HepG2 (cell line): ENCODE measurements around the gene KDM5C. TPM values are rescaled to one million over a fixed set of nuclear protein-coding genes. Genes with fewer than 3 reads are reported as not detected.

ENCODE experiments used
- ATAC-seq: fragments of 200-7000 bp; cut with Tn5 transposase; 3 replicates; pipeline ENCODE4 v1.9.1; 2020; ENCODE audit warnings: mild to moderate bottlenecking, moderate library complexity
- BruUV-seq: library from RNA; stranded (reverse); fragments of 400-500 nt; replicated peaks from 2 replicates; lab custom pipeline; 2021; lab: Mats Ljungman, UMichigan
- CTCF ChIA-PET: fragments of 300-600 bp; formaldehyde crosslinking; extraction: SDS; loops from one replicate; lab custom pipeline; 2021; ENCODE audit warnings: low total read pairs, inconsistent platforms, low intra/inter-chr PET ratio; lab: Yijun Ruan, JAX
- POLR2A ChIA-PET: fragments of 350-600 bp; sonication (Branson Sonifier 250); formaldehyde crosslinking; loops from one replicate; lab custom pipeline; 2020; ENCODE audit warnings: antibody characterized with exemption, inconsistent platforms; lab: Yijun Ruan, JAX
- DNase-seq: peaks from one replicate; pipeline ENCODE4 v3.0.0-alpha.2; 2015; ENCODE audit warnings: low spot score
- FAIRE-seq: peaks from 3 replicates; lab custom pipeline; 2011; peaks lifted over from hg19 to GRCh38; lab: Jason Lieb, UNC
- H2AFZ ChIP-seq: one replicate; pipeline ENCODE4 v1.6.1; 2011; ENCODE audit warnings: low read length, inconsistent platforms
- H3K27ac ChIP-seq: fragments of 300-600 bp; 3 replicates; pipeline ENCODE4 v1.8.0; 2011; ENCODE audit warnings: mixed run types, mild to moderate bottlenecking, mixed read lengths, low read length, inconsistent platforms; ENCODE audit not compliant: insufficient read depth; ENCODE audit errors: extremely low read length
- H3K27me3 ChIP-seq, 2 experiments: fragments of 200-600 bp in 1 of 2; 2 replicates in 1 of 2; 3 replicates in 1 of 2; pipeline versions ENCODE4 v1.6.0 to v1.8.0; 2011; ENCODE audit warnings: low read length in 2 of 2, mild to moderate bottlenecking in 2 of 2, moderate library complexity in 2 of 2, inconsistent platforms in 1 of 2; ENCODE audit not compliant: insufficient read depth in 2 of 2, control insufficient read depth in 1 of 2
- H3K36me3 ChIP-seq, 2 experiments: fragments of 200-600 bp in 1 of 2; replicated peaks in 1 of 2; 2 replicates in 1 of 2; 3 replicates in 1 of 2; pipeline versions ENCODE4 v1.5.1 to v1.8.0; 2011; ENCODE audit warnings: low read length in 2 of 2, inconsistent platforms in 1 of 2; ENCODE audit not compliant: insufficient read depth in 2 of 2, control insufficient read depth in 1 of 2
- H3K4me1 ChIP-seq: 2 replicates; pipeline ENCODE4 v1.5.1; 2012; ENCODE audit warnings: low read length, inconsistent platforms; ENCODE audit not compliant: insufficient read depth
- H3K4me2 ChIP-seq: 2 replicates; pipeline ENCODE4 v1.6.0; 2011; ENCODE audit warnings: low read depth, low read length, inconsistent platforms
- H3K4me3 ChIP-seq, 3 experiments: fragments of 200-600 bp in 1 of 3; sonication (generic), shearing (Covaris generic) in 1 of 3; replicated peaks in 1 of 3; 2 replicates each; pipeline ENCODE4 v1.5.1; 2011 to 2016; ENCODE audit warnings: low read length in 3 of 3, inconsistent platforms in 2 of 3, low read depth in 2 of 3, mild to moderate bottlenecking in 2 of 3, control low read depth in 1 of 3, mixed read lengths in 1 of 3; ENCODE audit not compliant: insufficient read depth in 1 of 3
- H3K79me2 ChIP-seq: one replicate; pipeline ENCODE4 v1.6.1; 2011; ENCODE audit warnings: low read length, inconsistent platforms; ENCODE audit not compliant: insufficient read depth
- H3K9ac ChIP-seq: 2 replicates; pipeline ENCODE4 v1.6.0; 2011; ENCODE audit warnings: mild to moderate bottlenecking, low read depth, low read length, inconsistent platforms; ENCODE audit not compliant: insufficient read depth
- H3K9me3 ChIP-seq: 2 replicates; pipeline ENCODE4 v1.5.1; 2012; ENCODE audit warnings: mild to moderate bottlenecking, low read length
- H4K20me1 ChIP-seq: 2 replicates; pipeline ENCODE4 v1.6.0; 2011; ENCODE audit warnings: inconsistent platforms, mild to moderate bottlenecking, low read length, moderate library complexity; ENCODE audit not compliant: insufficient read depth
- ARID4A ChIP-seq: sonication (generic); formaldehyde crosslinking; IDR thresholded peaks from 2 replicates; pipeline ENCODE4 v1.5.0; 2020; ENCODE audit warnings: mild to moderate bottlenecking, missing genetic modification reagents, borderline replicate concordance
- ETV6 ChIP-seq: sonication (generic); formaldehyde crosslinking; conservative IDR thresholded peaks from 2 replicates; pipeline ENCODE4 v1.4.0; 2020; ENCODE audit warnings: missing genetic modification reagents
- STAT6 ChIP-seq: sonication (generic); formaldehyde crosslinking; IDR thresholded peaks from 2 replicates; pipeline ENCODE4 v1.4.0; 2020; ENCODE audit warnings: missing genetic modification reagents, mild to moderate bottlenecking, borderline replicate concordance
- ZBTB21 ChIP-seq: sonication (generic); formaldehyde crosslinking; IDR thresholded peaks from 2 replicates; pipeline ENCODE4 v1.4.0; 2020; ENCODE audit warnings: missing genetic modification reagents
- ZFY ChIP-seq: sonication (generic); formaldehyde crosslinking; IDR thresholded peaks from 2 replicates; pipeline ENCODE4 v1.4.0; 2020; ENCODE audit warnings: missing genetic modification reagents
- WGBS: methylation state at CpG from one replicate; pipeline ENCODE4 v1.1.6; 2017; ENCODE audit warnings: low lambda C conversion rate; 5-methylcytosine and 5-hydroxymethylcytosine counted together
- in situ Hi-C: cut with HindIII; loops from 2 replicates; pipeline ENCODE4 v1.10.0; 2017; ENCODE audit warnings: low pct_unique_long_range_greater_than_20kb; ENCODE audit not compliant: extremely low pct_ligation_motif_present
- intact Hi-C: fragments of 100-400 bp; cut with micrococcal nuclease; formaldehyde crosslinking; loops from one replicate; pipeline ENCODE4 v1.10.0; 2022; ENCODE audit not compliant: unreplicated experiment
- polyA plus RNA-seq, 8 experiments: library from polyadenylated mRNA; depleted of rRNA in 3 of 8; stranded (reverse) in 7 of 8; unstranded in 1 of 8; fragments of >200 nt; fragmentation: Illumina TruSeq in 4 of 8; extraction: Trizol in 4 of 8; gene quantifications; 2 replicates each; pipeline versions ENCODE4 v1.2.1 to v1.2.3, GENCODE V29; 2011 to 2016; ENCODE audit warnings: low read depth in 4 of 8, missing spikeins in 1 of 8, mixed read lengths in 1 of 8; ENCODE audit not compliant: insufficient read depth in 1 of 8
- total RNA-seq, 5 experiments: library from RNA; depleted of rRNA; stranded (reverse); fragments of >200 nt; fragmentation: Illumina TruSeq; extraction: Trizol; gene quantifications; 2 replicates each; pipeline ENCODE4 v1.2.3, GENCODE V29; 2016; ENCODE audit warnings: low read depth in 1 of 5

KDM5C gene
- total and polyA plus RNA-seq, 2 of the 13 experiments (the other 11 are each of a cell fraction or from before 2014, with no cell fraction given) = 32.5 to 34.0 TPM

- WGBS = 86% methylated on average over 1 of the region's 2 CpGs
These were observed 26.3 kb upstream of the KDM5C start for GRCh38 chrX:53251307-53251706.

More at GRCh38 chrX:53251307-53251706, 26.3 kb upstream of the KDM5C start:
- DNase-seq (no peak), ATAC-seq (no peak), FAIRE-seq (no peak)
- no peaks in the 10 kb centered on the region for H4K20me1 ChIP-seq
- H3K9me3 ChIP-seq = no peaks in the 10 kb centered on the region
- CTCF ChIA-PET = no interaction called here
- POLR2A ChIA-PET = no interaction called here
- no peaks in the 10 kb centered on the region for H3K4me1 ChIP-seq
- H3K27me3 ChIP-seq = no peaks in the 10 kb centered on the region
- no peak for TF ChIP-seq ZBTB21 (CRISPR knock-in tag)
- no peak for TF ChIP-seq ARID4A (CRISPR knock-in tag)
- no peak for TF ChIP-seq STAT6 (CRISPR knock-in tag)
- no peak for TF ChIP-seq ETV6 (CRISPR knock-in tag)
- TF ChIP-seq ZFY (CRISPR knock-in tag) = no peak
- no peak overlapping the region for H2AFZ ChIP-seq
- intact Hi-C loops = no loop called here
- no peaks in the 10 kb centered on the region for H3K36me3 ChIP-seq
- BruUV-seq = no TSS peak
- H3K4me2 ChIP-seq = no peak overlapping the region
- H3K9ac ChIP-seq = no peak overlapping the region
- no peak overlapping the region for H3K4me3 ChIP-seq
- no peaks in the 10 kb centered on the region for H3K79me2 ChIP-seq
- no peak overlapping the region for H3K27ac ChIP-seq
- in situ Hi-C loops = no loop called here
